Endothelial cell (in vitro differentiated cells): Measurements from ENCODE around the gene NDUFAF8. TPM values are rescaled to one million over a fixed set of nuclear protein-coding genes. Genes with fewer than 3 reads are reported as not detected.

Experiments
- DNase-seq: peaks from one replicate; pipeline ENCODE4 v3.0.0; 2021; ENCODE audit warnings: low spot score
- H3K27ac Mint-ChIP-seq: one replicate; pipeline ENCODE4 v1.8.0; 2021; ENCODE audit warnings: mixed read lengths, inconsistent platforms; ENCODE audit not compliant: unreplicated experiment
- H3K27me3 Mint-ChIP-seq: one replicate; pipeline ENCODE4 v1.8.0; 2021; ENCODE audit warnings: mild to moderate bottlenecking, moderate library complexity, mixed read lengths, inconsistent platforms; ENCODE audit not compliant: unreplicated experiment
- H3K36me3 Mint-ChIP-seq: one replicate; pipeline ENCODE4 v1.8.0; 2021; ENCODE audit warnings: mild to moderate bottlenecking, low read depth, mixed read lengths, inconsistent platforms; ENCODE audit not compliant: unreplicated experiment
- H3K4me1 Mint-ChIP-seq: one replicate; pipeline ENCODE4 v1.8.0; 2021; ENCODE audit warnings: mild to moderate bottlenecking, mixed read lengths, inconsistent platforms; ENCODE audit not compliant: unreplicated experiment
- H3K4me3 Mint-ChIP-seq: one replicate; pipeline ENCODE4 v1.8.0; 2021; ENCODE audit warnings: mild to moderate bottlenecking, mixed read lengths, inconsistent platforms; ENCODE audit not compliant: unreplicated experiment
- H3K9me3 Mint-ChIP-seq: one replicate; pipeline ENCODE4 v1.8.0; 2021; ENCODE audit warnings: mixed read lengths, inconsistent platforms; ENCODE audit not compliant: unreplicated experiment
- total RNA-seq: library from RNA; stranded (reverse); fragmentation: NEBNext Ultra II Directional; extraction: Animal tissue kit (Norgen Biotek cat#: 25700); gene quantifications from one replicate; pipeline ENCODE4 v1.2.1, GENCODE V29; 2021; ENCODE audit not compliant: unreplicated experiment
- TF ChIP-seq, protein P1 (sequence below): fragments of 200-600 bp; sonication (generic); IDR thresholded peaks from one replicate; pipeline ENCODE4 v1.5.0; 2021; ENCODE audit warnings: antibody characterized with exemption; ENCODE audit not compliant: unreplicated experiment

Gene NDUFAF8
- total RNA-seq, 1 donor from 2014 or later, result 31.2 TPM

DNA sequence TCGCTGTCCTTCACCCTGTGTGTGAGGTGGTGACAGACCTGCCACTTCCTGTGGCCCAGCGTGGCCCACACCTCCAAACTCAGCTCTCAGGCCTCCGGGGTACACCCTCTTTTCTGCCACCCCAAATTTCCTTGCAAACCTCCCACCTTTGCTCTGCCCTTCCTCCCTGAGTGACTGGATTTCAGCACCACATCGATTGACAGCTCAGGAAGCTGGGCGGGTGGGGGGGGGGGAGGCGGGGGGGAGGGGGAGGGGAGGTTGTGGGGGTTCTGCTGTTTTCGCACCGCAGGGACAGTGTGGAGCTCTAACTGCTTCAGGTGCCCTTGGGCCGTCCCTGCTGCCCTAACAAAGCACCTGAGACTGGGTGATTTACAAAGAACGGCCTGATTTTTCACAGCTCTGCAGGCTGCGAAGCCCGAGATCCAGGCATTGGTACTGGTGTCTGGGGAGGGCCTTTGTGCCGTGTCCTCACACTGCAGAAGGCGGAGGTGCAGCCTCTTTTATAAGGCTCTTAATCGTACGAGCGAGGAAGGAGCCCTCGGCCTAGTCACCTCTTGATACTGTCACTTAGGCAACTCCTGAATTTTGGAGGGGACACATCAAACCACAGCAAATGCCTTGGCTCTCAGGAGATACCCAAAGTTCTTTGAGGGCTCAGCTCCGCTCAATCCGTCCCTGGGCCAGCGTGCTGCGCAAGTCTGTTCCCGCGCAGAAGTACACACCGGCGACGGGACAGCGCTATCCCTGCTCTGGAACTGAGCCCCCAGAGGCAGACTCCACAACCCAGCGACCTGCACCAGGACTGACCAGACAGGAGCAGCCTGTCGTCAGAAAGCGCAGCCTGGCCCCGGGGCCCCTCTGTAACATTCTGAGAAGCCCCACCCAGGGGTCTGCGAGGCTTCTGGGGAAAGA, 3.6 kb downstream of the NDUFAF8 start:
- peak overlapping the region; percentile 30 for H3K27ac Mint-ChIP-seq
- no peaks in the 10 kb centered on the region for H3K36me3 Mint-ChIP-seq
- TF ChIP-seq, protein P1, sequence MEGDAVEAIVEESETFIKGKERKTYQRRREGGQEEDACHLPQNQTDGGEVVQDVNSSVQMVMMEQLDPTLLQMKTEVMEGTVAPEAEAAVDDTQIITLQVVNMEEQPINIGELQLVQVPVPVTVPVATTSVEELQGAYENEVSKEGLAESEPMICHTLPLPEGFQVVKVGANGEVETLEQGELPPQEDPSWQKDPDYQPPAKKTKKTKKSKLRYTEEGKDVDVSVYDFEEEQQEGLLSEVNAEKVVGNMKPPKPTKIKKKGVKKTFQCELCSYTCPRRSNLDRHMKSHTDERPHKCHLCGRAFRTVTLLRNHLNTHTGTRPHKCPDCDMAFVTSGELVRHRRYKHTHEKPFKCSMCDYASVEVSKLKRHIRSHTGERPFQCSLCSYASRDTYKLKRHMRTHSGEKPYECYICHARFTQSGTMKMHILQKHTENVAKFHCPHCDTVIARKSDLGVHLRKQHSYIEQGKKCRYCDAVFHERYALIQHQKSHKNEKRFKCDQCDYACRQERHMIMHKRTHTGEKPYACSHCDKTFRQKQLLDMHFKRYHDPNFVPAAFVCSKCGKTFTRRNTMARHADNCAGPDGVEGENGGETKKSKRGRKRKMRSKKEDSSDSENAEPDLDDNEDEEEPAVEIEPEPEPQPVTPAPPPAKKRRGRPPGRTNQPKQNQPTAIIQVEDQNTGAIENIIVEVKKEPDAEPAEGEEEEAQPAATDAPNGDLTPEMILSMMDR, result no peak
- peaks cover 5% of the 10 kb centered on the region for H3K4me1 Mint-ChIP-seq
- peaks cover 16% of the 10 kb centered on the region for H3K27me3 Mint-ChIP-seq
- no peak overlapping the region for H3K4me3 Mint-ChIP-seq
- no peaks in the 10 kb centered on the region for H3K9me3 Mint-ChIP-seq
- DNase-seq, result no peak

DNA sequence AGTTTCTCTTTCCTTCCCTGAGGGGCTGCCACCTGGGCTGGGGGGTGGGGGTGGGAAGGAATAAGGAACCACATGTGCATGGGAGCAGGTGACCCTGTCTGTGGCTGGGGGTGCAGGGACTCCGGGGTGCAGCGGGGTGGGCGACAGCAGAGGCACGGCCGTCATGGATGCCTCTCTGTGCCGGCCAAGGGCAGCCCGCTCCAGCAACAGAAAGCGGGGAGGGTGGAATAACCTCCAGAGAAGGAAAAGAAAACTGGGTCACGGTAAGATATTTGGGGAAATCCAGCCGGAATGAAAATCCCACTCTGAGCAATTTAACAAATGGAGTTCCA, 4.2 kb downstream of the NDUFAF8 start:
- peaks cover 20% of the 10 kb centered on the region for H3K27me3 Mint-ChIP-seq
- no peaks in the 10 kb centered on the region for H3K4me1 Mint-ChIP-seq
- no peak overlapping the region for H3K4me3 Mint-ChIP-seq
- H3K36me3 Mint-ChIP-seq, result peaks cover 4% of the 10 kb centered on the region
- no peak for DNase-seq
- TF ChIP-seq, protein P1, result no peak
- no peak overlapping the region for H3K27ac Mint-ChIP-seq
- no peaks in the 10 kb centered on the region for H3K9me3 Mint-ChIP-seq

DNA sequence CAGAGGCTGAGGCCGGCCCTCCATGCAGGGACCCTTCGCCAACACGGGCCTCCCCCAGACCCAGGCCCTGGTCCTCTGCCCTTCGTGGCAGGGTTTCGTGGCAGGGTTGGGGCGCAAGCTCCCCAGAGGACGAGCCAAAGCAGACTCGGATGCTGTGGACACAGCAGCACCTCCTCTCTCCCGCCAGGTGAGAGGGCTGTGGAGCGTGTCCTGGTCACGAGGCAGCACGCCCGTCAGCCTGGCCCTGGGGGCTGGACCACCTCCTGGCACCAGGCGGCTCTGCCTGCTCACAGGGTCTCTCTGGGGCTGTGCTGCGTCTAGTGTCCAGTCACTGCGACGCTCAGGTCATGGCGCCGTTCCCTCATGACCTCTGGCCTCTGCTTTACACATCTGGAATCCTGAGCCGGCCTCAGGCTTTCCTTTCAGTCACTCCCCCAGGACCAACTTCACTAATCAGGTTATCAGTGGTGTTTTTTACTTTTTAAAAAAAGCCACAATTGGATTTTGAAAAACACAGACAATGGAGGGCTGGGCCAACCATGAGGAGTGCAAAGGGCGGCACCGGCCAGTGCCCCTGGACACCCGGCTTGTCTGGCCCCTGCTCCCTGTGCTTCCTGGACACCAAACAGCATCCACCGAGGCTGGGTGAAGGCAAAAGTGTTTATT, 5.4 kb downstream of the NDUFAF8 start:
- no peak overlapping the region for H3K27ac Mint-ChIP-seq
- H3K9me3 Mint-ChIP-seq, result no peaks in the 10 kb centered on the region
- H3K4me1 Mint-ChIP-seq, result no peaks in the 10 kb centered on the region
- DNase-seq, result no peak
- TF ChIP-seq, protein P1, result no peak
- H3K4me3 Mint-ChIP-seq, result peak overlapping the region; percentile 35
- peaks cover 22% of the 10 kb centered on the region for H3K27me3 Mint-ChIP-seq
- peaks cover 6% of the 10 kb centered on the region for H3K36me3 Mint-ChIP-seq

DNA sequence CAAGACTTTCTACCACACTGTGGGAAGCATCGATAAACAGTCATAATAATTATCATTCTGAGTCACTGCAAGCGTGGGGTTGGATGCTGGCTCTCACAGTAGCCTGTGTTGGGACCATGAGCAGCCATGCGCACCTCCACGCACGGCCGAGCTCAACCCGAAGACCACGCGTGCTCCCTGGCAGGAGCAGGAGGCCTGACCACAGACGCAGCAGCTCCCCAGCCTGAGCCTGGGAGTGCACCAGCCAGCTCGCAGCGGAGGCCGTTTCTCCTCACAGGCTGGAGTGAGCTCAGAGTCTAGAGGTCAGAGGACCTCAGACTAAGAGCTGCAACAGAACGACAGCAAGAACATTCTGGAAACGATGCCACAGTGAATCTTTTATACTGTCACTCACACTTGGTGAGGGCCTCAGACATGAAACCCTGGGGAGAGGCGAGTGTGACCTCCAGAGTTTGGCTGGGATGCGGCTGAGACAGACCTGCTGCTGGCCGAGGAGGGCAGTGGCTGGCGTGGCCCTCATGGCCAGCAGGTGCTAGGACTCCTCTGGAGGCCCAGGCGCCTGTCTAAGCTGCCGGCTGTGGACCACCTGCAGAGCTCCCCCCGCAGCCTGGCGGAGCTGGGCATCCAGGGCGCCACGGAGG, 6.0 kb downstream of the NDUFAF8 start:
- Mint-ChIP-seq H3K4me3 (peak overlapping the region; percentile 35), H3K27ac (no peak overlapping the region), H3K27me3 (peaks cover 22% of the 10 kb centered on the region), H3K9me3 (no peaks in the 10 kb centered on the region), H3K4me1 (no peaks in the 10 kb centered on the region), H3K36me3 (peaks cover 10% of the 10 kb centered on the region)
- TF ChIP-seq, protein P1, result no peak
- no peak for DNase-seq
